ENCODE results near the gene ID2.
"Not testable (repeated sequence)": the region's sequence is repeated elsewhere in the genome, so short reads cannot be mapped to it uniquely, and the experiment has no call there.

The ID2 gene

GRCh38 chr2:8685697-8686358 is 4.0 kb downstream of the ID2 start:
- peak; percentile 72 for DNase-seq (ENCODE audit: low read depth)

GRCh38 chr2:8691859-8692437 is 10.1 kb downstream of the ID2 start:
- DNase-seq (ENCODE audit: low read depth), result no peak

GRCh38 chr2:8692783-8693156 is 10.9 kb downstream of the ID2 start:
- DNase-seq (ENCODE audit: low read depth), result no peak

GRCh38 chr2:8693157-8693821 is 11.4 kb downstream of the ID2 start:
- DNase-seq (ENCODE audit: low read depth), result no peak

GRCh38 chr2:8694737-8695136 is 12.9 kb downstream of the ID2 start:
- no peak for DNase-seq (ENCODE audit: low read depth)

GRCh38 chr2:8697190-8697589 is 15.3 kb downstream of the ID2 start:
- no peak for DNase-seq (ENCODE audit: low read depth)

- DNase-seq (ENCODE audit: low read depth), result no peak
Measured at GRCh38 chr2:8699839-8700238, 18.0 kb downstream of the ID2 start.

- DNase-seq (ENCODE audit: low read depth), result no peak
Measured at GRCh38 chr2:8701681-8702379, 20.0 kb downstream of the ID2 start.

GRCh38 chr2:8704906-8705305 is 23.1 kb downstream of the ID2 start:
- no peak for DNase-seq (ENCODE audit: low read depth)

- DNase-seq (ENCODE audit: low read depth), result no peak
Measured at GRCh38 chr2:8709611-8710010, 27.8 kb downstream of the ID2 start.

GRCh38 chr2:8710951-8711350 is 29.1 kb downstream of the ID2 start:
- no peak for DNase-seq (ENCODE audit: low read depth)

GRCh38 chr2:8714283-8714682 is 32.4 kb downstream of the ID2 start:
- DNase-seq (ENCODE audit: low read depth), result no peak

GRCh38 chr2:8714971-8715370 is 33.1 kb downstream of the ID2 start:
- DNase-seq (ENCODE audit: low read depth), result no peak

- no peak for DNase-seq (ENCODE audit: low read depth)
Measured at GRCh38 chr2:8719528-8719927, 37.7 kb downstream of the ID2 start.

- DNase-seq (ENCODE audit: low read depth), result no peak
Measured at GRCh38 chr2:8720741-8721140, 38.9 kb downstream of the ID2 start.

GRCh38 chr2:8721410-8721809 is 39.6 kb downstream of the ID2 start:
- DNase-seq (ENCODE audit: low read depth), result no peak

- no peak for DNase-seq (ENCODE audit: low read depth)
Measured at GRCh38 chr2:8722986-8723385, 41.1 kb downstream of the ID2 start.

GRCh38 chr2:8725838-8726237 is 44.0 kb downstream of the ID2 start:
- no peak for DNase-seq (ENCODE audit: low read depth)

- DNase-seq (ENCODE audit: low read depth), result no peak
Measured at GRCh38 chr2:8728305-8729015, 46.6 kb downstream of the ID2 start.

- DNase-seq (ENCODE audit: low read depth), result not testable (repeated sequence)
Measured at GRCh38 chr2:8729101-8729500, 47.2 kb downstream of the ID2 start.

- no peak for DNase-seq (ENCODE audit: low read depth)
Measured at GRCh38 chr2:8729939-8730338, 48.1 kb downstream of the ID2 start.

GRCh38 chr2:8732601-8733000 is 50.7 kb downstream of the ID2 start:
- no peak for DNase-seq (ENCODE audit: low read depth)

Data from activated T-helper 9 cell treated with anti-CD3 and anti-CD28 coated beads, Interleukin-2, amount 50 U/mL, for 16 hours (primary cell).